Activated CD8-positive, alpha-beta memory T cell treated with anti-CD3 and anti-CD28 coated beads, Interleukin-2, amount 50 U/mL, for 48 hours (primary cell): ENCODE data around the gene MED29.

ENCODE experiments used
- DNase-seq: peaks from one replicate; pipeline ENCODE4 v3.0.0-alpha.2; 2020

Gene MED29

DNA sequence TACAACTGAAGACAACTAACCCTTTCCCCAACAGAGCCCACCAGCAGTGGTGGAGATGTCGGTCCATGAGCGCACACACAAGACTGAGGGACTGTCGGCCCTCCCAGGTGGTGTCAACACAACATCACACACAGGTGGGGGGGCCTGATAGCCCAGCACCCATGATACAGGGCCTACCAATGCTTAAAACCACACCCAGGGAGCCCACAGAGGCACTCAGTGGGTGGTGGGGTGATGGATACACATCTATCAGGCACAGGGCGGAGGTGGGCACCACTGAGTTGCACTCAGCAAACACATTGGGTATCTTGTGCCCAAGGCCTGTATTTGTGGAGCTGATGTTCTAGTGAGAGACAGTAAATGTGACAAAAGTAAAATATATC lies 8.5 kb downstream of the MED29 start:
- DNase-seq = no peak

DNA sequence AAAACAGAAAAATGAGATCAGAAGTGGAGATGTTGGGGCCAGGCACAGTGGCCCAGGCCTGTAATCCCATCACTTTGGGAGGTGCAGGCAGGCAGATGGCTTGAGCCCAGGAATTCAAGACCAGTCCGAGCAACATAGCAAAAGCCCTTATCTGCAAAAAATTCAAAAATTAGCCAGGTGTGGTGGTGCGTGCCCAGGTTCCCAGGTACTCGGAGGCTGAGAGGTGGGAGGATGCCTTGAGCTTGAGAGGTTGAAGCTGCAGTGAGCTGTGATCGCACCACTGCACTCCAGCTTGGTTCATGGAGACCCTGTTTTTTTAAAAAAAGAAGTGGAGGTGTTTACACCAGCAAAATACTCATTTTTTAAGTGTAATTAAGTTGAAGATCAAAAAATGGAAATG lies 8.9 kb downstream of the MED29 start:
- DNase-seq = no peak

DNA sequence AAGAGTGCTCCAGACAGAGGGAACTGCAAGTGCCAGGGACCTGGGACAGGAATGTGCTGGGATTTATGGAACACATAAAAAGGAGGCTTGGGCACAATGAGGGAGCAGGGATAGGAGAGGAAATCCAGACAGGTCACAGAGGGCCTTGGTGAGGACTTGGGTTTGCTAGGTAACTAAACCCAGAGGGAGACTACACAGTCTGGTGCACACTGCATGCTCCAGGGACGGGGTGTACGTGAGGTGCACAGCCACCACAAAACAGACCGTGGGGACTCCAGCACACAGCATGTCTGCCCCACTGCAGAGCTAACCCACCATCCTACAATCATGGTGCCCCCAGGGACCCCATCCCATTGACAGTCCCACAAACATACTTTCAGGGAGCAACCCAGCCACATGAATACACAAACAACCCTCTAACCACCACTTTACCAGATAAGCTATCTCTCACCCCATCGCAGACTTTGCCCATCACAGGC lies 9.9 kb downstream of the MED29 start:
- DNase-seq = no peak

DNA sequence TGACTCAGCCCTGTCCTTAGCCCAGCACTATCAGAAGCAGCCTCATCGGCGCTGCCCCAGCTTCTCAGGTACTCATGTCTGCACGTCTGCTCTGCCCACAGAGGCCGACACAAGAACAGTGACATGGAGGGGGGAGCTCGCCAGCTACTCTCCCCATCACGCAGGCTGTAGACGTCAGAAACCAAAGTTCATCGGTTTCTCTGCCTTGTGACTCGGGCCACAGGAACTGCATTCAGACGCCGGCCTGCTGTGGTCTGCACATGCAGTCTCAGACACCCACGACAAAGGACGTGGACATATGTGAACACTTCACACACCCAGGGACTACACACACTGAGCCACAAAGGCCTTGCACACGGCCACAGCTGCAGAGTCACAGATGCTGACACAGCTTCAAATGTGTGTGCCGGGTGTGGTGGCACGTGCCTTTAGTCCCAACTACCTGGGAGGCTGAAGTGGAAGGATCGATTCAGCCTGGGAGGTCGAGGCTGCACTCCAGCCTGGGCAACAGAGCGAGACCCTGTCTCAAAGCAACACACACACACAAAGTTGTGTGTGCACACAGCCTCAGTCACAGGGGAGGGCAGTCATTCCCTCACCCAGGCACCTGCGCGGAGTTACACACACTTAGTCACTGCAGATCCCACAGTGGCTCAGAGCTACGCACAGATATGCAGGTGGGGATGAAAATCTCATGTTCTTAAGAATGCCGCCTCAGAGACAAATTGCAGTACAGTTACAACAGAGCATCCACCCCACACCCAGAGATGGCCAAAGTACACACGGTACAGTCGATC lies 10.6 kb downstream of the MED29 start:
- peak; percentile 89 for DNase-seq

DNA sequence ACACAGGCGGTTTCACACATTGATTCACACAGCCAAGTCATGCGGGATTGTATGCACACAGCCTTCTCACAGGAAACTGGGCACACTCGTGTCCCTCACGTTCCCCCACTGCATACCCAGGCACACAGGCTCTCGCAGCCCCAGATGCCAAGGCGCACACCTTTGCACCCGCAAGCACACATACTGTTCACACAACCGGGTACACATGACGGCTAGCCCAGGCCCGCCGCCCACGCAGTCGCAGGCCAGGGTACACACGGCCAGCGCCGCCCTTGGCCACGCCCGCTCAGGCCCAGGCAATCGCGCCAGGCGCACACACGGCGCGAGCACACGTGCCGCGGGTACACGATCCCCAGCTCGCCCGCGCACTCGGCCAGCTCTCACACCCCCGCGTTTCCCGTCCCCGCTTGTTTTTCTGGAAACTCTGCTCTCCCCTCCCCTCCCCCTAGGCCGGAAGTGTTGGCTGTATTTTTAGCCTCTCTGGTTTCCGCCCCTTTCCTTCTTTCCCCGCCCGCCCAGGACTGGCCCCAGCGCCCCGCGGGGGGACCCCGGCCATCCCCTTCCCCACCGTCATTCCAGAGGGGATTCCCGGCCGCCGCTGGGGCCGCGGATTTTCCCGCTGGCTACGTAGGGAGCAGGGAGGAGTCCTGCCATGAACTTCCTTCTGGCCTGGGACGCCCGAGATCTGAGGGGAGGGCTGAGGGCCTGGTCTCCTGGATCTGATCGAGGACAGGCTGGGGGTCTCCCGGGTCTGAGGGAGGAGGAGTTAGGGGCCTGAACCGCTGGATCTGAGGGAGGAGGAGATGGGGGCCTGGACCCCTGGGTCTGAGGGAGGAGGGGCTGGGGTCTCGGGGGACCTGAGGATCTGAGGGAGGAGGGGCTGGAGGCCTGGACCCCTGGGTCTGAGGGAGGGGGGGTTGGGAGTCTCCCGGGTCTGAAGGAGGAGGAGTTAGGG lies 11.4 kb downstream of the MED29 start:
- DNase-seq = peak; percentile 88

DNA sequence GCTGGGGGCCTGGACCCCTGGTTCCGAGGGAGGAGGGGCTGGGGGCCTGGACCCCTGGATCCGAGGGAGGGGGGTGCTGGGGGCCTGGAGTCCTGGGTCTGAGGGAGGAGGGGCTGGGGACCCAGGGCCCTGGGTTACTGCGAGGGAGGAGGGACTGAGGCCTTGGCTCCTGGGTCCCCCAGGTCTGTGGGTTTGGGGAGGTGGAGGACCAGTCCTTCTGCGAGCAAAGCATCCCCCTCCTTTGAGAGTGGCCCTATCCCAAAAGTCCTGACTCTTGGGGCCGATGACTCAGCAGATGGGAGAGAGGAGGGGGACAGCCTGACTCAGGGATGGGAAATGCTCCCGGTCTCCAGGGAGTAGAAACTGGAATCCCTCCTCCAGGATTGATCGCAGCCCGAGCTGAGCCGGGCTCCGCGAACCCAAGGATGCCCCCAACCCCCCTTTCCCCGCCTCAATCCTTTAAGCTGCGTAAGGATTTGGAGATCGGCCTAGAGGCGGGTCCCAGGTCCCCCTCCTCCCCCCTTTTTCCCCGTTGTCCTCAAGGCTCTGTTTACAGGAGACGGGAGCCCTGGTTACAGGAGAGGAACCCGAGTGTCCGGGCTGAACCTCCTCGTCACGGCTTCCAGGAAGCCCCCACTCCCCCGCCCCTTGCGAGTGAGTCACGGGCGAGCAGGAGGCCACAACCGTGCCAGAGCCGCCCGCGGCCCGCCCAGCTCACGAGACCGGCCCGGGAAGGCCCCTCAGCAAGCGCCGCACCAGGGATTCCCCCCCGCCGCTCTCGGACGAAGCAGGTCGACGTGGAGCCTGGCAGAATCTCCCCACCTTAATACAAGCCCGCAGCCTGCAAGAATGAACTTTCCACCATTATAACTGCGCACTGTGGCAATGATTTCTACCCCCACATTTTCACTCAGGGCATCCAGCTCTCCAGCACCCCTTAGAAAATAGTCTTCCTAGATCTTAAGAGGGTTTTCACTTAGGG lies 12.4 kb downstream of the MED29 start:
- peak; percentile 96 for DNase-seq

DNA sequence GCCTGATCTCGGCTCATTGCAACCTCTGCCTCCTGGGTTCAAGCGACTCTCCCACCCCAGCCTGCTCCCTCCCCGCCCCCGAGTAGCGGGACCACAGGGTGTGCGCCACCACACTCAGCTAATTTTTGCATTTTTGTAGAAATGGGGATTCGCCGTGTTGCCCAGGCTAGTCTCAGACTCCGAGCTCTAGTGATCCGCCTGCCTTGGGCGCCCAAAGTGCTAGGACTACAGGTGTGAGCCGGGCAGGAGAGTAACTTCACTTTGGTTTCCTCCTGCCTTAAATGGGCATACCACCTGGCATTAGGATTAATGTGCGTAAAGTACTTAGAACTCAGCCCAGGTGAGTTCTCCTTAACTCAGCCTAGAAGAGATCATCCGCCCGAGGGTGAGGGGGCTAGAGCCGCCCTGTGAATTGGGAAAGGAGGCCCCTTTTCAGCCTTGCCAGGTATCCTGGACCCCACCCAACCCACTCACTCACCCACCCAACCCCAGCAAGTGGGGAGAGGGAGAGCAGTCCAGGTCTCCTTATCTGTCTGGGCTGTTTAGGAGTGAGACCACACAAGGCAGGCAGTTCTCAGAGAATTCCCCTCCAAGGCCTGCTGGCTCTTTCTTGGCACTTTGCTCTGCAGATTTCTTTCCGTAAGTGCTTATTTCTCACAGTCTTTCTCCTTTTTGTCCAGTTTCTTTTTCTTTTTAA lies 14.2 kb downstream of the MED29 start:
- peak; percentile 57 for DNase-seq

DNA sequence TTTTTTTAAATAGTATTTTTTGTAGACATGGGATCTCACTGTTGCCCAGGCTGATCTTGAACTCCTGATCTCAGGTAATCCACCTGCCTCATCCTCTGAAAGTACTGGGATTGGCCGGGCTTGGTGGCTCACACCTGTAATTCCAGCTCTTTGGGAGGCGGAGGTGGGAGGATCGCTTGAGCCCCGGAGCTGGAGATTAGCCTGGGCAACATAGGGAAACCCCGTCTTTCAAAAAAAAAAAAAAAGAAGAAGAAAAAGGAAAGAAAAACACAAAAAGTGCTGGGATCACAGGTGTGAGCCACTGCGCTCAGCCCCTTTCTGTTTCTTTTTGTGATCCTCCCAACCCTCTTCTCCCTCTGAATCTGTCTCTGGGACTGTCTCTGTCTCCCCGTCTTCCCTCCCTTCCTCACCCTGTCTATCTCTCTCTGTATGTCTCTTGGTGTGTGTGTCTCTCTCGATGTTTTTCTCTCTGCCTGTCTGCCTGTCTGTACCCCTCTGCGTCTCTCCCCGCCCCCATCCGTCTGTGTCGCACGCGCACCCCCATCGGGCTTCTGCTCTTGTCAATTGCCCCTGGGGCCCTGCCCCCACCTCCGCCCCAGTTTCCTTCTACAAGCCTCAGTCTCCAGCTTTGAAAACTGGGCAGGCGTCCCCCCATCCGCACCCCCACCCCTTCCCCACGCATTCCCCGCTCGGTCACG lies 14.9 kb downstream of the MED29 start:
- no peak for DNase-seq

DNA sequence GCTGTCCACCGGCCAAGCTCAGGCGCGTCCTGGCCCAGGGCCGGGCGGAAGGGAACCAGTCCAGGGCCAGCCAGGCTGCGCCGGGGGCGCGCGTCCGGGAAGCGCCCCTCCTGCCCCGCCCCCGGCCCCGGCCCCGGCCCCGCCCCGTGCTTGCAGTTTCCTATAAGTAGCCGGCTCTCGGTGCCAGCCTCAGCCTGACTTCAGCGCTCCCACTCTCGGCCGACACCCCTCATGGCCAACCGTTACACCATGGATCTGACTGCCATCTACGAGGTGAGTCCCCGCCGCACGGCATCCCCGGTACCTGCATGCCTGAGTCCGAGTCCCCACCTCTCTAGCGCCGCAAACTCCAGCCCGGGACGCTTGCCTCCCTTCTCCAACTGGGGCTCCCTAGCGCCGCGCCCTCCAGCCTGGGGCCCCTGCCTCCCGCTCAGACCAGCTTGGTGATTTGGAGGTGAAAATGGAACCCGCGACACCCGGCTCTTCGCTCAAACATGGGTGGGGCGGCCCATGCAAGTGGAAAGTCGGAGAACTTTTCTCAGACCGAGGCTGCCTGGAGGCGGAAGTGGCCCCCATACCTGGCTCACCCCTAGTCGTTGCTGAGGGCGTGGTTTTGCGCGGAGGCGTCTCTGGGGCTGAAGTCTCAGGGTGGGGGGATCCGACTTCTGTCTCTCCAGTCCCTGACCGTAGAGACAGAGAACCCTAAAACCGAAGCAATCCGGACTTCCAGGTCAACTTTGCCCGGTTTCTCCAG lies 15.7 kb downstream of the MED29 start, which contains the start of gene ZFP36:
Gene ZFP36, plus strand, starts transcription at position 192 of the 754 bp plus-strand sequence. Its CDS starts 58 bp downstream, at position 250.
- peak; percentile 95 for DNase-seq

DNA sequence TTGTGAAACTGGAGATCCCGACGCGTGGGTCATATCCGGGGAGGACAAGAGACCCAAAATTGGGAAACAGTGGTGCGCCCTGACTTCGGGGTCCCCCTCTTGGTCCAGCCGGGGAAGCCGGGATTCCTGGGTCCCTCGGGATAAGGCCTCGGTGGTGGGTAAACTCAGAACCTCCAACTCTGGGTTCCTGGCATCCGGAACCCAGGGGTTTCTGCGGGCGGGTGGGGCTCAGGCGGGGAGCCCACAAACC lies 16.2 kb downstream of the MED29 start:
- DNase-seq = no peak

DNA sequence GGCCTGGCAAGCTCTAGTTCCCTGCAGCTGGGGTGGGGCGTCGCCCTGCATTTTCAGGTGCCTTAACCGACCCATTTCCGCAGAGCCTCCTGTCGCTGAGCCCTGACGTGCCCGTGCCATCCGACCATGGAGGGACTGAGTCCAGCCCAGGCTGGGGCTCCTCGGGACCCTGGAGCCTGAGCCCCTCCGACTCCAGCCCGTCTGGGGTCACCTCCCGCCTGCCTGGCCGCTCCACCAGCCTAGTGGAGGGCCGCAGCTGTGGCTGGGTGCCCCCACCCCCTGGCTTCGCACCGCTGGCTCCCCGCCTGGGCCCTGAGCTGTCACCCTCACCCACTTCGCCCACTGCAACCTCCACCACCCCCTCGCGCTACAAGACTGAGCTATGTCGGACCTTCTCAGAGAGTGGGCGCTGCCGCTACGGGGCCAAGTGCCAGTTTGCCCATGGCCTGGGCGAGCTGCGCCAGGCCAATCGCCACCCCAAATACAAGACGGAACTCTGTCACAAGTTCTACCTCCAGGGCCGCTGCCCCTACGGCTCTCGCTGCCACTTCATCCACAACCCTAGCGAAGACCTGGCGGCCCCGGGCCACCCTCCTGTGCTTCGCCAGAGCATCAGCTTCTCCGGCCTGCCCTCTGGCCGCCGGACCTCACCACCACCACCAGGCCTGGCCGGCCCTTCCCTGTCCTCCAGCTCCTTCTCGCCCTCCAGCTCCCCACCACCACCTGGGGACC lies 16.6 kb downstream of the MED29 start:
- peak; percentile 80 for DNase-seq

DNA sequence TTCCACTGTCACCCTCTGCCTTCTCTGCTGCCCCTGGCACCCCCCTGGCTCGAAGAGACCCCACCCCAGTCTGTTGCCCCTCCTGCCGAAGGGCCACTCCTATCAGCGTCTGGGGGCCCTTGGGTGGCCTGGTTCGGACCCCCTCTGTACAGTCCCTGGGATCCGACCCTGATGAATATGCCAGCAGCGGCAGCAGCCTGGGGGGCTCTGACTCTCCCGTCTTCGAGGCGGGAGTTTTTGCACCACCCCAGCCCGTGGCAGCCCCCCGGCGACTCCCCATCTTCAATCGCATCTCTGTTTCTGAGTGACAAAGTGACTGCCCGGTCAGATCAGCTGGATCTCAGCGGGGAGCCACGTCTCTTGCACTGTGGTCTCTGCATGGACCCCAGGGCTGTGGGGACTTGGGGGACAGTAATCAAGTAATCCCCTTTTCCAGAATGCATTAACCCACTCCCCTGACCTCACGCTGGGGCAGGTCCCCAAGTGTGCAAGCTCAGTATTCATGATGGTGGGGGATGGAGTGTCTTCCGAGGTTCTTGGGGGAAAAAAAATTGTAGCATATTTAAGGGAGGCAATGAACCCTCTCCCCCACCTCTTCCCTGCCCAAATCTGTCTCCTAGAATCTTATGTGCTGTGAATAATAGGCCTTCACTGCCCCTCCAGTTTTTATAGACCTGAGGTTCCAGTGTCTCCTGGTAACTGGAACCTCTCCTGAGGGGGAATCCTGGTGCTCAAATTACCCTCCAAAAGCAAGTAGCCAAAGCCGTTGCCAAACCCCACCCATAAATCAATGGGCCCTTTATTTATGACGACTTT lies 17.4 kb downstream of the MED29 start:
- peak; percentile 71 for DNase-seq

DNA sequence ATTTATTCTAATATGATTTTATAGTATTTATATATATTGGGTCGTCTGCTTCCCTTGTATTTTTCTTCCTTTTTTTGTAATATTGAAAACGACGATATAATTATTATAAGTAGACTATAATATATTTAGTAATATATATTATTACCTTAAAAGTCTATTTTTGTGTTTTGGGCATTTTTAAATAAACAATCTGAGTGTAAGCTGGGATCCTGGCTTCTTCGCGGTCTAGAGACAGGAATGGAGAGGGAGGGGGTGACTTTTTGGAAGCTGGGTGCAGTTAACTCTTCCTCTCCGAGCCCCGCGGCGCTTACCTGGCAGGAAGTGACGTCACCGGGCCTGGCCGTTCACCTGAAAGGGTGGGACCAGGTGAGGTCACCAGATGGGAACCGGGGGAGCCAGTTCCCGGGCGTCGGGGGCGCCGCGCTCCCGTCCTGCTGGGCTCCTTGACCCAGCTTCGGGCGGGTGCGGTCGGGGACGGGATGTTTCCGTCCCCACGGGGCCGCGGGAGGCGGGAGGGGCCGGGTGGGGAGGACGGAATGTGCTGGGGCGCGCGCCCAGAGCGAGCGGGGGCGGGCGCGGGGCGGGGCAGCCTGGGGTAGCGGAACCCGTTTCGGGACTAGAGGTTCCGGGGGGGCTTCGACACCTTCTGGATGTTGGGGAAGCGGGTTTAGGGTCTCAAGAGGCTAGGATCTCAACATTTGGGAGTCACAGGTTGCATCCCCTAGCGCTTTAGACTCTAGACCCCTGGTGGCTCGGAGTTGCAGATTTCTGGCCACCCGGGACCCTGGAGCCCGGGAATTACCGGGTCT lies 18.2 kb downstream of the MED29 start:
- peak; percentile 93 for DNase-seq

DNA sequence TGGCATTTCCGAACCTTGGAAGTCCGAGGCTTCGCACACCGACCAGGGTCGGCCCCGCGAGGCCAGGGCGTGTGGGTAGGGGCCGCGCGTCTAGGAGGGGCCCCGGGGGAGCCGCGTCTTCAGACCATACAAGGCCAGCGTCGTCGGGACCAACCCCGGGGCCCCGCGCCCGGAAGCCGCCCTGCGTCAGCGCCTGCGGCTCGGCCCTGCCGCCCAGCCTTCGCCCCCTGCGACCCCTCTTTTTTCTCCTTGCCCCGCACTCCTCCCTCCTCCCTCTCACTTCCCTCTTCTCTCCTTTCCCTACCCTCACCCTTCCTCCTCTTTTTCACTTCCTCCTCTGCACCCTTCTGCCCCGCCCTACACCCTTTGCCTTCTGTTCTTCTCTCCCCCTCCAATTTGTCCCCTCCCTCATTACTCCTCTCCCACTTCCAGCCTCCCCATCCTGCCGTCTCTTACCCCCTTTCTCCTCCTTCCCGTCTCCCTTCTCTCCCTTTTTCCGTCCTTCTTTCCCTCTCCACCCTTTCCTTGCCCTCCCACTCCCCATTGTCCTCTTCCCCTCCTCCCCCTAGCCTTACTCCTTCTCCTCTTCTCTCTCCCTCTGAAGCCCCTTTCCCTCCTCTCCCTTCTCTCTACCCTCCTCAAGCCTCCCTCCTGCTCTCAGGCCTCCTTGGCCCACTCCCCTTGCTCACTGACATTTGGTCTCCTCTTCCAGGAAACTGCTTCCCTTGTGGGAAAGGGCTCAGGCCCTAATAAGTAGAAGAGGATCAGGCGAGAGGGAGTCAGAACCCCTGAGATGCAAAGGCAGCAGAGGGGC lies 19.0 kb downstream of the MED29 start:
- DNase-seq = peak; percentile 86

DNA sequence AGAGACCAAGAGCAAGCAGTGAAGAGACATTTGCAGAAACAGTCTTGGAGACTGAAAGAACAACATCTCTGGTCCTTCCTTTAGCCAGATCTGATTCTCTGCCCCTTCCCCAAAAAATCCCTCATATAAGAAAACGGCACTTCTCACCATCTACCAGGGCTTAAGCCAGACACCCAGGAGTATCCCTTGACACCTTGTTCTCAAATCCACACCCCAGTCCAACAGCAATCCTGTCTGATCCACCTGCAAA lies 19.6 kb downstream of the MED29 start:
- DNase-seq = no peak

DNA sequence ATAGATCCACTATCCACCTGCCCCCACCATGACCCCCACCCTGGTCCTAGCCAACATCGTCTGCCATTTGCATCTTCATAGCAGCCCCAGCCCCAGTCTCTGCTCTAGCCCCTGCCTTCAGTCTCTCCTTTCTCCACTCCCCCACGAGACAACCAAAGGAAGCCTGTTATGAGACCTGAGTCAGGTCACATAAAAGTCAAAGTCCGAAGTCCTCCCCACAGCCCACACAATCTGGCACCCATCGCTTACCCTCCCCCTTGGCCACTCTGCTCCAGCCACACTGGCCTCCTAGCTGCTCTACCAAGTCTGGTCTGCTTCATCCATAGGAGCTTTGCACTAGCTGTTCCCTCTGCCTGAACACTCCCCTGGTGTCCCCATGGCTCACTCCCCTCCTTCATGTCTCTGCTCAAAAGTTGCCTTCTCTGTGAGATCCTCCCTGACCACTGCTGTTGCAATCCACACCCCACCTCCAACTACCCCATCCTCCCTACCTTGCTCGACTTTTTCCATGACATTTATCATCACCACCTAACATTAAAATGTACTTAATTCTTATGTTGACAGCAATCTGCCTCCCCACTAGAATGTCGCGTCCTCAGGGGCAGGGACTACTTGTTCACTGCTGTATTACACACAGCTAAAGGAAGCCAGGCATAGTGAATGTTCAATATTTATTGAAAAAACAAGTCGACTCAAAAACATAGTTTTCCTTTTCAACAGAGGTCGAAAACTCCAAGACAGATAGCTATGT lies 20.1 kb downstream of the MED29 start:
- peak; percentile 65 for DNase-seq

DNA sequence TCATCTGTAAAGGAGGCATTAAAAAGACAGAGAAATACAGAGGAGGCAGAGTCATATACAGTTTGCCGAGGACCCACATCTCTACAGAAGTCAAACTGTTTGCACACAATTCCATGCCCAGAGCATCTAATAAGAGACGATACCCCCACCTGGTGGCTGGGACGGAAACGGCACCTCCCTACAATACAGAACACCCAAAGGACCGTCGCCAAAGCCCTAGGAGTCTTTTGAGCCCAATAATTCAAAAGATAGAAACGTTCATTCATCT lies 20.6 kb downstream of the MED29 start:
- peak; percentile 90 for DNase-seq
